SK-N-SH treated with all-trans-retinoic acid at 6 μM for 48 hours (cell line): ENCODE data around the gene RNASEH2C.
"Not testable (repeated sequence)": the region's sequence is repeated elsewhere in the genome, so short reads cannot be mapped to it uniquely, and the experiment has no call there.

ENCODE experiments used
- ATAC-seq: fragments of 200-7000 bp; cut with Tn5 transposase; 3 replicates; pipeline ENCODE4 v1.9.1; 2020; ENCODE audit warnings: mild to moderate bottlenecking, moderate library complexity
- ARNTL ChIP-seq: fragments of 450-650 bp; formaldehyde crosslinking; IDR thresholded peaks from 2 replicates; pipeline ENCODE4 v1.5.0; 2020; ENCODE audit warnings: low read depth, mild to moderate bottlenecking, moderate library complexity, borderline replicate concordance
- BACH2 ChIP-seq: fragments of 250-450 bp; sonication (Bioruptor Pico); IDR thresholded peaks from 2 replicates; pipeline ENCODE4 v1.9.0; 2021; ENCODE audit warnings: mild to moderate bottlenecking, borderline replicate concordance
- CSDC2 ChIP-seq: fragments of 250-450 bp; sonication (Bioruptor Pico); IDR thresholded peaks from 2 replicates; pipeline ENCODE4 v1.5.0; 2020; ENCODE audit warnings: mild to moderate bottlenecking, moderate library complexity
- CSRNP3 ChIP-seq: fragments of 250-450 bp; sonication (Bioruptor Pico); IDR thresholded peaks from 2 replicates; pipeline ENCODE4 v1.5.1; 2021; ENCODE audit warnings: mild to moderate bottlenecking, moderate library complexity
- ESRRG ChIP-seq: fragments of 250-450 bp; sonication (Bioruptor Pico); IDR thresholded peaks from 2 replicates; pipeline ENCODE4 v1.6.1; 2021; ENCODE audit warnings: mild to moderate bottlenecking
- GLIS3 ChIP-seq: fragments of 250-450 bp; sonication (Bioruptor Pico); IDR thresholded peaks from 2 replicates; pipeline ENCODE4 v1.5.0; 2020; ENCODE audit warnings: mild to moderate bottlenecking, moderate library complexity
- ISL1 ChIP-seq: fragments of 250-450 bp; sonication (Bioruptor Pico); IDR thresholded peaks from 2 replicates; pipeline ENCODE4 v2.1.2; 2022; ENCODE audit warnings: mild to moderate bottlenecking, moderate library complexity
- POU6F1 ChIP-seq: fragments of 250-450 bp; sonication (Bioruptor Pico); IDR thresholded peaks from 2 replicates; pipeline ENCODE4 v1.8.0; 2021; ENCODE audit warnings: low read depth, mild to moderate bottlenecking, moderate library complexity, borderline replicate concordance
- PPARA ChIP-seq: fragments of 250-450 bp; sonication (Bioruptor Pico); IDR thresholded peaks from 2 replicates; pipeline ENCODE4 v1.5.0; 2020; ENCODE audit warnings: mild to moderate bottlenecking, borderline replicate concordance
- RARB ChIP-seq: fragments of 250-450 bp; sonication (Bioruptor Pico); IDR thresholded peaks from 2 replicates; pipeline ENCODE4 v1.8.0; 2021; ENCODE audit warnings: mild to moderate bottlenecking, moderate library complexity
- SNAI2 ChIP-seq: fragments of 250-450 bp; sonication (Bioruptor Pico); IDR thresholded peaks from 2 replicates; pipeline ENCODE4 v1.5.0; 2020; ENCODE audit warnings: mild to moderate bottlenecking, moderate library complexity
- TCF4 ChIP-seq: fragments of 250-450 bp; sonication (Bioruptor Pico); IDR thresholded peaks from 2 replicates; pipeline ENCODE4 v1.8.0; 2021; ENCODE audit warnings: mild to moderate bottlenecking, moderate library complexity, borderline replicate concordance
- TOX ChIP-seq: fragments of 250-450 bp; sonication (Bioruptor Pico); IDR thresholded peaks from 2 replicates; pipeline ENCODE4 v1.8.0; 2021; ENCODE audit warnings: mild to moderate bottlenecking, moderate library complexity, borderline replicate concordance
- TSHZ2 ChIP-seq: fragments of 250-450 bp; sonication (Bioruptor Pico); IDR thresholded peaks from 2 replicates; pipeline ENCODE4 v1.5.0; 2020; ENCODE audit warnings: mild to moderate bottlenecking, moderate library complexity
- ZFP3 ChIP-seq: fragments of 250-450 bp; sonication (Bioruptor Pico); IDR thresholded peaks from 2 replicates; pipeline ENCODE4 v1.5.0; 2020; ENCODE audit warnings: mild to moderate bottlenecking, moderate library complexity
- ZFP30 ChIP-seq: fragments of 450-650 bp; formaldehyde crosslinking; IDR thresholded peaks from 2 replicates; pipeline ENCODE4 v1.5.0; 2022; ENCODE audit warnings: mild to moderate bottlenecking, moderate library complexity
- ZNF565 ChIP-seq: fragments of 450-650 bp; formaldehyde crosslinking; conservative IDR thresholded peaks from 2 replicates; pipeline ENCODE4 v1.5.0; 2020; ENCODE audit warnings: low read depth, mild to moderate bottlenecking, moderate library complexity
- ZNF8 ChIP-seq: fragments of 450-650 bp; formaldehyde crosslinking; IDR thresholded peaks from 2 replicates; pipeline ENCODE4 v1.5.0; 2020; ENCODE audit warnings: mild to moderate bottlenecking, moderate library complexity
- TF ChIP-seq, protein P1 (sequence below): fragments of 250-450 bp; sonication (Bioruptor Pico); IDR thresholded peaks from 2 replicates; pipeline ENCODE4 v1.5.1; 2020; ENCODE audit warnings: low read depth, mild to moderate bottlenecking, moderate library complexity

RNASEH2C gene

DNA sequence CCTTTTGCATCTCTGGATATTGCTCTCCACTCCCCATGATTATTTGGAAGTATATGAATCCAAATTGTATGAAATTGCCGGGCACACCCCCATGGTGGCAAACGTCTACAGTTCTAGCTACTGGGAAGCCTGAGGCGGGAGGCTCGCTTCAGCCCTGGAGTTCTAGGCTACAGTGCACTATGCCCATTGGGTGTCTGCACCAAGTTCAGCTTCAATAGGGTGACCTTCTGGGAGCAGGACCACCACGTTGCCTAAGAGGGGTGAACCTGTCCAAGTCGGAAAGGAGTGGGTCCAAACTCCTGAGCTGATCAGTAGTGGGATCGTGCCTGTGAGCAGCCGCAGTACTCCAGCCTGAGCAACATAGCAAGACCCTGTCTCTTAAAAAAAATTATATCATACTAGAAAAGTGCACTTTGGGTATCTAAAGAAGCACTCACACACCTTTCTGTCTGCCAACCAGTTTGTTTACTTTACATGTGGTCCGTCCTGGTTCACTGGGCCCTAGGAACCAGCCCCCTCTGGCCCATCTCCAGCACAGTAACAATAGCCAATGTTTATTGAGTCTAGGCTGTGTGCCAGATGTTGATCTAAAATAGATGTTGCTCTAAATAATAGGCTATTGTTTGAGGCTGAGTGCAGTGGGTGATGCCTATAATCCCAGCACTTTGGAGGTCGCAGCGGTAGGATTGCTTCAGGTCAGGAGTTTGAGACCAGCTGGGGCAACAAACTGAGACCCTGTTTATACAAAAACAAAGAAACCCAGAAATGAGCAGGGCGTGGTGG lies 24.9 kb downstream of the RNASEH2C start (continued):
- TF ChIP-seq TSHZ2 = no peak
- no peak for TF ChIP-seq ZNF565 (CRISPR knock-in tag)

DNA sequence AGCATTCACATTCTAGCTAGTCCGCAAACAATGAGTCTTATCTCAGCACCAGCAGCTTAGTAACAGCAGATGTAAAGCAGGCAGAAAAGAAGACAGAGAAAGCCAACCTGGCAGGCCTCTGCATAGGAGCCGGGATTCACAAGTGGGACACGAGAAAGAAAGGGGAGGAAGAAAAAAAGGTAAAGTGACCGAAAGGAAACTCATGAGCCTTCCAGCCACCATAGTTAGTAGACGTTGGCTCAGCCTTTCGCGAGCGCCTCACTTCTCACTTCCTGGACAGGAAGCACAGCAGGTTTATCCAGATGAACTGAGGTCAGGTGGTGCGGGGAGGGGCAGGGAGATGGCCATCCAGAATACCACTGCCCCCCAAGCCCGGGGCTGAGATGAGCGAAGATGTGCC lies 28.2 kb downstream of the RNASEH2C start:
- TF ChIP-seq GLIS3 (CRISPR knock-in tag) (no peak), SNAI2 (CRISPR knock-in tag) (no peak), ZNF565 (CRISPR knock-in tag) (no peak), RARB (CRISPR knock-in tag) (no peak), CSDC2 (CRISPR knock-in tag) (no peak), ARNTL (CRISPR knock-in tag) (no peak), PPARA (no peak), ISL1 (CRISPR knock-in tag) (no peak), ZFP3 (CRISPR knock-in tag) (no peak), POU6F1 (no peak), ESRRG (no peak), ZNF8 (CRISPR knock-in tag) (no peak), BACH2 (CRISPR knock-in tag) (no peak), ZFP30 (CRISPR knock-in tag) (no peak), TOX (CRISPR knock-in tag) (no peak), CSRNP3 (CRISPR knock-in tag) (no peak), TCF4 (no peak)
- TF ChIP-seq, protein P1, sequence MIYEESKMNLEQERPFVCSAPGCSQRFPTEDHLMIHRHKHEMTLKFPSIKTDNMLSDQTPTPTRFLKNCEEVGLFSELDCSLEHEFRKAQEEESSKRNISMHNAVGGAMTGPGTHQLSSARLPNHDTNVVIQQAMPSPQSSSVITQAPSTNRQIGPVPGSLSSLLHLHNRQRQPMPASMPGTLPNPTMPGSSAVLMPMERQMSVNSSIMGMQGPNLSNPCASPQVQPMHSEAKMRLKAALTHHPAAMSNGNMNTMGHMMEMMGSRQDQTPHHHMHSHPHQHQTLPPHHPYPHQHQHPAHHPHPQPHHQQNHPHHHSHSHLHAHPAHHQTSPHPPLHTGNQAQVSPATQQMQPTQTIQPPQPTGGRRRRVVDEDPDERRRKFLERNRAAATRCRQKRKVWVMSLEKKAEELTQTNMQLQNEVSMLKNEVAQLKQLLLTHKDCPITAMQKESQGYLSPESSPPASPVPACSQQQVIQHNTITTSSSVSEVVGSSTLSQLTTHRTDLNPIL = no peak
- TF ChIP-seq, all 23 proteins: peak for 0
- no peak for ATAC-seq

GRCh38 chr11:65691847-65692246 lies 28.8 kb downstream of the RNASEH2C start:
- ATAC-seq = not testable (repeated sequence)

GRCh38 chr11:65685981-65686380 lies 34.6 kb downstream of the RNASEH2C start:
- no peak for ATAC-seq
- TF ChIP-seq ZFP30 (CRISPR knock-in tag) = no peak
- TF ChIP-seq POU6F1 = no peak

GRCh38 chr11:65683480-65683879 lies 37.1 kb downstream of the RNASEH2C start:
- not testable (repeated sequence) for ATAC-seq
